GM12801 (cell line): ENCODE measurements around the gene KCNMB2.

Experiments used
- CTCF ChIP-seq: IDR thresholded peaks from one replicate; pipeline ENCODE4 v1.5.1; 2011; ENCODE audit warnings: control low read depth; ENCODE audit not compliant: insufficient read length; ENCODE audit errors: extremely low read depth

The KCNMB2 gene

GRCh38 chr3:178845420-178846118 is 309.3 kb downstream of the KCNMB2 start:
- no peak for TF ChIP-seq CTCF

GRCh38 chr3:178847190-178847589 is 311.0 kb downstream of the KCNMB2 start:
- TF ChIP-seq CTCF: no peak

- no peak for TF ChIP-seq CTCF
Observed at GRCh38 chr3:178849199-178849910, 313.1 kb downstream of the KCNMB2 start.

DNA sequence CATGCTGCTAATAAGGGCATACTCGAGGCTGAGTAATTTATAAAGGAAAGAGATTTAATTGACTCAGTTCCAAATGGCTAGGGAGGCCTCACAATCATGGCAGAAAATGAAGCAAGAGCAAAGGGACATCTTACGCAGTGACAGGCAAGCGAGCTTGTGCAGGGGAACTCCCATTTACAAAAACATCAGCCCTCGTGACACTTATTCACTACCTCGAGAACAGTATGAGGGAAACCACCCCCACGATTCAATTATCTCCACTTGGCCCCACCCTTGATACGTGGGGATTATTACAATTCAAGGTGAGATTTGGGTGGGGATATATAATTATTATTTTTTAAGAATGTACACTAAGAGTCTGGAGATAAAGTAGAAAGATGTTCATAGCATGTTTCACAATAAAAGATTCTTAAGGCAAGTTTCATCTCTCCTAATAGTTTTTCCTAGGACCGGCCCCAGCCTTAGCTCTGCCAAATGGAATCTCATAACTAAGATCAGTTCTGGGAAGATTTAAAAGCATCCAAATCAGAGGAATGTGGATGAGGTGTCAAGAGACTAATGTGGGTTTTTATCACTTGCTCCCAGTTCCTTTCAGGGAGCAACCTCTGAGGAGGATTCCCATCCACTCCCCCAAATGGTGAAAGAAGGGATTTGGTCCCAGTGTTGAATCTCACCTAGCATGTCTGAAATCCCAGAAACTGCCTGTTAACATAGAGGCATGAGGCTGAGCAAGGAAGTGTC is 314.4 kb downstream of the KCNMB2 start:
- no peak for TF ChIP-seq CTCF

GRCh38 chr3:178851564-178851963 is 315.3 kb downstream of the KCNMB2 start:
- no peak for TF ChIP-seq CTCF

DNA sequence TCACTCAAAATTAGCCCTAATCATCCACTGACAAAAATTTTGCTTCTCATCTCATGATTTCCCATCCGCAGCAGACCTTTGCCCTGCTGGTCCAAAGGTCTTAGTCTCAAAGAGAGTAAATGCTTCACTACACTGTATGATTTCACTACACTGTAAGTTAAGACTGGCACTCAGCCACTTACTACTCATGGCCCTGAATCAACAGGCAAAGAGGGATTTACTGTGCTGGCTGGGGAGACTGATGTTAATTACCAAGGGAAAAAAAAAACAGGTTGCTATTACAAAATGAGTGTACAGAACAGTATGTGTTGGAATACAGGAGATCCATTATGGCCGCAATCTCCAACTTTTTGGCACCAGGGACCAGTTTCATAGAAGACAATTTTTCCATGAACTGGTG is 320.6 kb downstream of the KCNMB2 start:
- no peak for TF ChIP-seq CTCF

- TF ChIP-seq CTCF: no peak
Observed at GRCh38 chr3:178859386-178859785, 323.1 kb downstream of the KCNMB2 start.
